Stimulated activated CD4-positive, alpha-beta T cell treated with anti-CD3 and anti-CD28 coated beads, TNF-alpha, amount 100 ng/mL, for 4 hours (primary cell): Measurements from ENCODE around the gene XPO4.

ENCODE experiments used
- DNase-seq, 3 experiments: peaks; one replicate each; pipeline ENCODE4 v3.0.0-alpha.2; 2020; ENCODE audit warnings: low read depth in 3 of 3

The XPO4 gene

GRCh38 chr13:20728579-20729311, 173.8 kb downstream of the XPO4 start:
- no peak for DNase-seq

- no peak for DNase-seq
Measured at GRCh38 chr13:20727856-20728255, 174.7 kb downstream of the XPO4 start.
